Gastroesophageal sphincter (tissue), 4 donors: ENCODE measurements around the gene CEMIP. TPM values are rescaled to one million over a fixed set of nuclear protein-coding genes. Genes with fewer than 3 reads are reported as not detected.

Experiments
- ATAC-seq: fragments of 150-250 bp; one replicate; pipeline ENCODE4 v1.9.1; 2016; ENCODE audit warnings: mild to moderate bottlenecking, moderate library complexity
- H3K27ac ChIP-seq, 4 donors: fragments of 200-600 bp; sonication (generic) in 3 of 4; 1 replicate in 3 of 4; 2 replicates in 1 of 4; pipeline ENCODE4 v1.5.1; 2016 to 2019
- H3K27me3 ChIP-seq: fragments of 200-600 bp; sonication (generic); one replicate; pipeline ENCODE4 v1.5.1; 2019
- H3K36me3 ChIP-seq, 2 donors: fragments of 200-600 bp; sonication (generic); one replicate each; pipeline ENCODE4 v1.5.1; 2019; ENCODE audit warnings: control low read depth in 1 of 2
- H3K4me1 ChIP-seq, 3 donors: fragments of 200-600 bp; sonication (generic); 1 replicate in 2 of 3; 2 replicates in 1 of 3; pipeline ENCODE4 v1.5.1; 2016 to 2019; ENCODE audit warnings: control low read depth in 2 of 3
- H3K4me3 ChIP-seq, 2 donors: fragments of 200-600 bp; sonication (generic); one replicate each; pipeline ENCODE4 v1.5.1; 2019; ENCODE audit warnings: mild to moderate bottlenecking in 1 of 2, moderate library complexity in 1 of 2
- H3K9me3 ChIP-seq, 3 donors: fragments of 200-600 bp; sonication (generic); one replicate each; pipeline ENCODE4 v1.5.1; 2017 to 2019; ENCODE audit warnings: control low read depth in 2 of 3
- EP300 ChIP-seq: sonication (generic); formaldehyde crosslinking; IDR thresholded peaks from one replicate; pipeline ENCODE4 v1.6.1; 2017; ENCODE audit warnings: antibody characterized with exemption, mild to moderate bottlenecking
- POLR2A ChIP-seq, 2 donors: fragments of 450-650 bp; IDR thresholded peaks; one replicate each; pipeline ENCODE4 v1.6.1; 2017; ENCODE audit warnings: antibody characterized with exemption in 2 of 2, mild to moderate bottlenecking in 2 of 2, moderate library complexity in 1 of 2
- POLR2AphosphoS5 ChIP-seq: sonication (generic); formaldehyde crosslinking; IDR thresholded peaks from one replicate; pipeline ENCODE4 v1.6.1; 2017; ENCODE audit warnings: antibody characterized with exemption
- WGBS, 2 donors: methylation state at CpG; one replicate each; pipeline ENCODE4 v1.1.5; 2018; ENCODE audit warnings: low coverage in 1 of 2; 5-methylcytosine and 5-hydroxymethylcytosine counted together
- total RNA-seq, 4 donors: library from RNA; depleted of rRNA; stranded (reverse); fragments of >200 nt; gene quantifications; one replicate each; pipeline ENCODE4 v1.1.0, GENCODE V29; 2016
- TF ChIP-seq, protein P1 (sequence below), 4 experiments: fragments of 200-600 bp in 2 of 4; fragments of 450-650 bp in 2 of 4; sonication (generic) in 1 of 4; IDR thresholded peaks; one replicate each; pipeline ENCODE4 v1.5.1; 2017 to 2019; ENCODE audit warnings: antibody characterized with exemption in 4 of 4, mild to moderate bottlenecking in 2 of 4, moderate library complexity in 2 of 4

Gene CEMIP
- total RNA-seq, 4 donors from 2014 or later, result 0.35 to 0.54 TPM; not detected in 2

DNA sequence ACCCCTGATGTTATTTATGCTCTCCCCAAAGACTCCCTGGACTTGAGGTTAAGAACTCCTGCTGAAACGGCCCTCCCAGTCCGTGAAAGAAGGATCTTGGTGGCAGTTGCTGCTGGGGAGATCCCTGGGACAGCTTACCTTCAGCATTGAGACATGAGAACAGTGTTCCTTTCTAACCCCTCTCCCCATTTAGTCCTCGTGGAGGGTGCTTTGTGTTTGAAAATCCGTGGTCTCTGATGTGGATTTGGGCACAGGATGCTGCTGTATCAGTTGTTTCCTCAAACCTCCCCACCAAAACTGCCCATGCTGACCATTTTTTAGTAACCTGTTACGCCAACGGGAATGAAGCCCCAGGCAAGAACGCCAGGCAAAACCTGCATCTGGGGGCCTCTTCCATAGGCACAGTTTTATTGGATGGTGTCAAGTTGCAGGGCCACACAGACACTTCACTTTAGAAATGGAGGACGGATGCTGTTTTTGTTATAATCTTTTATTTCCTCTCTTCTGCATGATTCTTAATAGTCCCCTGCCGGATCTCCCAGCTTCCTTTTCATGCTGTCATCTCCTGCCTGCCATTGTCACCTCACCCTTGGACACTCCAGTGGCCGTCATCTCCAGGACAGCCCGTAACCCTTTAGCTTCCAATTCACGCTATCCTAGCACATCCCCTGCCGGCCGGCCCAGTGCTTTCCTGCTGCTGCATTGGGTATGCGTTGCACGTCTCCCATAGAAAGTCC is 31.7 kb upstream of the CEMIP start:
- no peaks in the 10 kb centered on the region for H3K27me3 ChIP-seq

DNA sequence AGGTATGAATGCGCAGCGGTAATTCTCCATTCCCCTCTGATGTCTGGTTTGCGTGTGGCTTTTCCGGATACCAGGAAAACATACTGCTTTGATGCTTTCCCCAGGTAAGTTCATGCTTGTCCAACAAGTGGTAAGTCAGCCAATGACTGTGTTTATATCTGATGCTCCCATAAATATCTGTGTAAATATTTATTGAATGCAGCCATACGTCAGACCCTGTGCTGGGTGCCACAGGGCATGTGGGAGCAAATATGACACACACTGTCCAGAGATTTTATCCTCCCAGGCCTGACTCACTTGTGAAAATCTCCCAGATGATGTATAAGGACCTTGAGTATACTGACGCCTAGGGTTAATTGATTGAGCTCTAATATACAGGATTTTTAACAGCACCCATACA is 29.6 kb upstream of the CEMIP start:
- H3K4me1 ChIP-seq, result peaks cover 0 to 14% (median 0%) of the 10 kb centered on the region in 3 donors
- no peaks in the 10 kb centered on the region for H3K27me3 ChIP-seq
- TF ChIP-seq POLR2A (IDR thresholded peaks at IDR 0.05) (no peak), EP300 (no peak), POLR2AphosphoS5 (no peak)
- TF ChIP-seq, protein P1, sequence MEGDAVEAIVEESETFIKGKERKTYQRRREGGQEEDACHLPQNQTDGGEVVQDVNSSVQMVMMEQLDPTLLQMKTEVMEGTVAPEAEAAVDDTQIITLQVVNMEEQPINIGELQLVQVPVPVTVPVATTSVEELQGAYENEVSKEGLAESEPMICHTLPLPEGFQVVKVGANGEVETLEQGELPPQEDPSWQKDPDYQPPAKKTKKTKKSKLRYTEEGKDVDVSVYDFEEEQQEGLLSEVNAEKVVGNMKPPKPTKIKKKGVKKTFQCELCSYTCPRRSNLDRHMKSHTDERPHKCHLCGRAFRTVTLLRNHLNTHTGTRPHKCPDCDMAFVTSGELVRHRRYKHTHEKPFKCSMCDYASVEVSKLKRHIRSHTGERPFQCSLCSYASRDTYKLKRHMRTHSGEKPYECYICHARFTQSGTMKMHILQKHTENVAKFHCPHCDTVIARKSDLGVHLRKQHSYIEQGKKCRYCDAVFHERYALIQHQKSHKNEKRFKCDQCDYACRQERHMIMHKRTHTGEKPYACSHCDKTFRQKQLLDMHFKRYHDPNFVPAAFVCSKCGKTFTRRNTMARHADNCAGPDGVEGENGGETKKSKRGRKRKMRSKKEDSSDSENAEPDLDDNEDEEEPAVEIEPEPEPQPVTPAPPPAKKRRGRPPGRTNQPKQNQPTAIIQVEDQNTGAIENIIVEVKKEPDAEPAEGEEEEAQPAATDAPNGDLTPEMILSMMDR (IDR thresholded peaks at IDR 0.05), result no peak
- no peak overlapping the region for H3K27ac ChIP-seq
- 50 to 79% methylated on average over 1 to 4 of the region's 6 CpGs for WGBS, 2 donors
- ATAC-seq, result no peak
- no peaks in the 10 kb centered on the region for H3K9me3 ChIP-seq
- peaks cover 0 to 24% of the 10 kb centered on the region in 2 donors for H3K36me3 ChIP-seq
- no peak overlapping the region for H3K4me3 ChIP-seq

More for the DNA sequence above, 31.7 kb upstream of the CEMIP start:
- no peak for ATAC-seq
- Histone ChIP-seq H3K4me3 (no peak overlapping the region), H3K27ac (no peak overlapping the region), H3K4me1 (peaks cover 0 to 26% (median 0%) of the 10 kb centered on the region in 3 donors), H3K9me3 (no peaks in the 10 kb centered on the region), H3K36me3 (peaks cover 0 to 17% of the 10 kb centered on the region in 2 donors)
- no peak for TF ChIP-seq POLR2A (IDR thresholded peaks at IDR 0.05)
- TF ChIP-seq POLR2AphosphoS5, result no peak
- TF ChIP-seq, protein P1 (IDR thresholded peaks at IDR 0.05), result no peak
- TF ChIP-seq EP300, result no peak
- 56 to 74% methylated on average over 12 to 15 of the region's 16 CpGs for WGBS, 2 donors

DNA sequence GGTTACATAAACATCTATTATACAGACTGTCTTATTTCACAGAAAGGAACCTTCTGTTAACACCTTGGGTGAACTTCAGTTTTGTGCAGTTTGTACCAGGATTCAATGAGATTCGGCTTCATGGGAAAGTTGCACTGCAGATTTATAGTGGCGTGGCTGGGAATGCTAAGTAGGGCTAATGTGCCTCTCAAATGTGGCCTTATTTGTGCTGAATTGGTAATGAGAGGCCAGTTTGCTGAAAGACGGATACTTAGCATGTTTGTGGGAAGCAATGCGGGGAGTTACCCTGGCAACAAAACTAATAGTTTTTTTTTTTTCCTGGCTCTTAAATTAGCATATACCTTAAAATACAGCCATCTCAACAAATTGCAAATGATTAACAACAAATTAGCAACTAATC is 28.6 kb upstream of the CEMIP start:
- Histone ChIP-seq H3K4me3 (no peak overlapping the region), H3K27ac (no peak overlapping the region), H3K27me3 (no peaks in the 10 kb centered on the region), H3K4me1 (peaks cover 0 to 6% (median 0%) of the 10 kb centered on the region in 3 donors), H3K36me3 (peaks cover 0 to 28% of the 10 kb centered on the region in 2 donors), H3K9me3 (no peaks in the 10 kb centered on the region)
- ATAC-seq, result no peak
- 100% methylated on average over 2 to 4 of the region's 4 CpGs for WGBS, 2 donors
- TF ChIP-seq POLR2A (IDR thresholded peaks at IDR 0.05) (no peak), EP300 (no peak), POLR2AphosphoS5 (no peak)
- TF ChIP-seq, protein P1 (IDR thresholded peaks at IDR 0.05), result no peak

DNA sequence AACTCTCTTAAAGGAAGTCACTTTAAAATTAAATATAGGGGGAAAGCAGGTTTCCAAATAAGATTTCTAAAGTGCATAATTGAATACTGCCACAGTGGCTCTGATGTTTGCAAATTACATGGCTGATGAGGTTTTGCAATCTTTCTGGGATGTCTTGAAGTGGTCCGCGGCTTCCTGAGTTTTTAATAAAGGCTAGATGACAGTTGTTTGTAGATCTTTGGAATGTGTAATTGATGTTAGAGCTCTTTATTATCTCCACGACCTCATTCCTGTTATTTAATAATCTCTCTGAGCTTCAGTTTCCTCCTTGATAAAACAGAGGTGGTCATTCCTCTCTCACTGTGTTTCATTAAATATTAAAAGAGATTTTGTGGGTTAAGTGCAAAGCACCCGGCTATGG is 27.0 kb upstream of the CEMIP start:
- ATAC-seq, result no peak
- Histone ChIP-seq H3K27ac (no peak overlapping the region), H3K9me3 (no peaks in the 10 kb centered on the region), H3K4me3 (no peak overlapping the region), H3K4me1 (peaks cover 0 to 6% (median 0%) of the 10 kb centered on the region in 3 donors), H3K36me3 (peaks cover 0 to 33% of the 10 kb centered on the region in 2 donors), H3K27me3 (no peaks in the 10 kb centered on the region)
- TF ChIP-seq, protein P1 (IDR thresholded peaks at IDR 0.05), result no peak
- TF ChIP-seq POLR2A (IDR thresholded peaks at IDR 0.05) (no peak), EP300 (no peak), POLR2AphosphoS5 (no peak)
- WGBS, 2 donors, result 29 to 57% methylated on average over 3 to 4 of the region's 4 CpGs

DNA sequence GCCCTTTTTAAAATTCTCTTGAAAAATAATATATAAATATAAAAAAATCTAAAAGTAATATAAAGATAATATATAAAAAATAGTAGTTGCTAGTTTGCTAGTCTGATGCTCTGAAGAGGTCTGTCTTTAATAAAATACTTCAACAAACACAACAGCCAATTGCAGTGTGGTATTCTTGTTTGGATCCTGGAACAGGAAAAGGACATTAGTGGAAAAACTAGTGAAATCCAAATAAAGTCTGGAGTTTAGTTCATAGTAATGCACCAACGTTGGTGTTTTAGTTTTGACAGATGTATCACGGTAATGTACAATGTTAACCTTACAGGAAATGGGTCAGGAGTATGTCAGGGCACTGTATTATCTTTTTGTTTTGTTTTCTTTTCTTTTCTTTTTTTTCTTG is 26.0 kb upstream of the CEMIP start:
- Histone ChIP-seq H3K4me3 (no peak overlapping the region), H3K36me3 (peaks cover 0 to 33% of the 10 kb centered on the region in 2 donors), H3K4me1 (peaks cover 0 to 6% (median 0%) of the 10 kb centered on the region in 3 donors), H3K27me3 (no peaks in the 10 kb centered on the region), H3K27ac (no peak overlapping the region), H3K9me3 (no peaks in the 10 kb centered on the region)
- WGBS, 2 donors, result 25 to 34% methylated on average over 2 of the region's 2 CpGs
- TF ChIP-seq EP300 (no peak), POLR2A (IDR thresholded peaks at IDR 0.05) (no peak), POLR2AphosphoS5 (no peak)
- TF ChIP-seq, protein P1 (IDR thresholded peaks at IDR 0.05), result no peak
- ATAC-seq, result no peak
